B cell (primary cell): ENCODE measurements around the gene SOX8.

Experiments used
- EZH2 ChIP-seq: IDR thresholded peaks from 2 replicates; pipeline ENCODE4 v1.6.1; 2012; ENCODE audit warnings: borderline replicate concordance, low read depth, mild to moderate bottlenecking, moderate library complexity, low read length; ENCODE audit not compliant: insufficient read depth, poor library complexity, severe bottlenecking
- TF ChIP-seq, protein P1 (sequence below): fragments of 200-600 bp; IDR thresholded peaks from one replicate; pipeline ENCODE4 v1.8.0; 2022; ENCODE audit warnings: antibody characterized with exemption, mild to moderate bottlenecking

DNA sequence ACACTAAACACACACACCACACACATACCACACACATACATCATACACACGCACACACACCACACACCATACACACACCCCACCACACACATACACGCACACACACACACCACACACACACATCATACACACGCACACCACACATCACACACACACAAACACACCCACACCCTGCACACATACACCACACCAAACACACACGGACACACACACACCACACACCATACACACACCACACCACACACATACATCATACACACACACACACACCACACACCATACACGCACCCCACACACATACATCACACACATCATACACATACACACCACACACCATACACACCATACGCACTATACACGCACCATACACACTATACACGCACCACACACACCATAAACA, 3.7 kb upstream of the SOX8 start:
- TF ChIP-seq, protein P1, sequence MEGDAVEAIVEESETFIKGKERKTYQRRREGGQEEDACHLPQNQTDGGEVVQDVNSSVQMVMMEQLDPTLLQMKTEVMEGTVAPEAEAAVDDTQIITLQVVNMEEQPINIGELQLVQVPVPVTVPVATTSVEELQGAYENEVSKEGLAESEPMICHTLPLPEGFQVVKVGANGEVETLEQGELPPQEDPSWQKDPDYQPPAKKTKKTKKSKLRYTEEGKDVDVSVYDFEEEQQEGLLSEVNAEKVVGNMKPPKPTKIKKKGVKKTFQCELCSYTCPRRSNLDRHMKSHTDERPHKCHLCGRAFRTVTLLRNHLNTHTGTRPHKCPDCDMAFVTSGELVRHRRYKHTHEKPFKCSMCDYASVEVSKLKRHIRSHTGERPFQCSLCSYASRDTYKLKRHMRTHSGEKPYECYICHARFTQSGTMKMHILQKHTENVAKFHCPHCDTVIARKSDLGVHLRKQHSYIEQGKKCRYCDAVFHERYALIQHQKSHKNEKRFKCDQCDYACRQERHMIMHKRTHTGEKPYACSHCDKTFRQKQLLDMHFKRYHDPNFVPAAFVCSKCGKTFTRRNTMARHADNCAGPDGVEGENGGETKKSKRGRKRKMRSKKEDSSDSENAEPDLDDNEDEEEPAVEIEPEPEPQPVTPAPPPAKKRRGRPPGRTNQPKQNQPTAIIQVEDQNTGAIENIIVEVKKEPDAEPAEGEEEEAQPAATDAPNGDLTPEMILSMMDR = no peak
- TF ChIP-seq EZH2 = no peak
